Fibroblast of lung (primary cell): ENCODE measurements around the gene TMEM40.

Experiments
- CTCF ChIP-seq, 2 donors: IDR thresholded peaks in 1 of 2; conservative IDR thresholded peaks in 1 of 2; 1 replicate in 1 of 2; 2 replicates in 1 of 2; pipeline ENCODE4 v1.5.1; 2011 to 2012; ENCODE audit warnings: low read length in 2 of 2, control low read depth in 1 of 2, inconsistent platforms in 1 of 2, low read depth in 1 of 2, mild to moderate bottlenecking in 1 of 2
- EZH2 ChIP-seq: IDR thresholded peaks from 2 replicates; pipeline ENCODE4 v1.5.1; 2012; ENCODE audit warnings: low read length, control low read depth, mild to moderate bottlenecking; ENCODE audit errors: missing control alignments

- no peak for TF ChIP-seq CTCF (conservative IDR thresholded peaks at IDR 0.05 in 1 of 2, IDR thresholded peaks at IDR 0.05 in 1 of 2; ENCODE audit: low read depth in 1 of 2, low read length in 2 of 2)
- TF ChIP-seq EZH2: no peak
Measured at GRCh38 chr3:12785096-12785495, 26.0 kb upstream of the TMEM40 start.
